GM12878 (cell line): ENCODE measurements around the gene STK4. TPM values are rescaled to one million over a fixed set of nuclear protein-coding genes. Genes with fewer than 3 reads are reported as not detected.

Experiments
- ATAC-seq: fragments of 200-7000 bp; cut with Tn5 transposase; 3 replicates; pipeline ENCODE4 v1.9.1; 2020; ENCODE audit warnings: mild to moderate bottlenecking, moderate library complexity
- BruUV-seq: library from RNA; stranded (reverse); fragments of 400-500 nt; replicated peaks from 2 replicates; lab custom pipeline; 2021; lab: Mats Ljungman, UMichigan
- CTCF ChIA-PET: fragments of 300-600 bp; sonication (Branson Sonifier 250); formaldehyde crosslinking; extraction: SDS; loops from one replicate; lab custom pipeline; 2021; ENCODE audit warnings: inconsistent platforms; lab: Yijun Ruan, JAX
- POLR2A ChIA-PET: fragments of 350-600 bp; formaldehyde crosslinking; extraction: SDS; loops from one replicate; lab custom pipeline; 2021; ENCODE audit warnings: inconsistent platforms; lab: Charles Lee
- RAD21 ChIA-PET: fragments of 300-600 bp; sonication (Branson Sonifier 250); formaldehyde crosslinking; loops from one replicate; lab custom pipeline; 2023; ENCODE audit warnings: antibody characterized with exemption; ENCODE audit not compliant: unreplicated experiment; lab: Charles Lee
- SMC1A ChIA-PET: fragments of 300-600 bp; sonication (Branson Sonifier 250); formaldehyde crosslinking; loops from one replicate; lab custom pipeline; 2023; ENCODE audit not compliant: unreplicated experiment, uncharacterized antibody; lab: Charles Lee
- DNase-seq: peaks from one replicate; pipeline ENCODE4 v3.0.0-alpha.2; 2011; ENCODE audit warnings: low read depth, low spot score
- FAIRE-seq: peaks from 3 replicates; lab custom pipeline; 2011; peaks lifted over from hg19 to GRCh38; lab: Jason Lieb, UNC
- H2AFZ ChIP-seq: 2 replicates; pipeline ENCODE4 v1.6.0; 2011; ENCODE audit warnings: low read depth, low read length, control low read depth; ENCODE audit not compliant: control insufficient read depth
- H3K27ac ChIP-seq: 2 replicates; pipeline ENCODE4 v1.5.1; 2011; ENCODE audit warnings: control low read depth; ENCODE audit not compliant: control insufficient read depth, insufficient read depth
- H3K27me3 ChIP-seq, 2 experiments: replicated peaks in 1 of 2; 2 replicates each; pipeline versions ENCODE4 v1.6.0 to v1.6.1; 2011; ENCODE audit warnings: low read length in 1 of 2; ENCODE audit not compliant: control insufficient read depth in 2 of 2, insufficient read depth in 2 of 2
- H3K36me3 ChIP-seq, 2 experiments: 2 replicates each; pipeline ENCODE4 v1.5.1; 2011; ENCODE audit warnings: low read length in 1 of 2; ENCODE audit not compliant: control insufficient read depth in 2 of 2, insufficient read depth in 2 of 2
- H3K4me1 ChIP-seq: 2 replicates; pipeline ENCODE4 v1.6.1; 2011; ENCODE audit warnings: mild to moderate bottlenecking, low read length, moderate library complexity, mixed read lengths; ENCODE audit not compliant: control insufficient read depth, insufficient read depth
- H3K4me2 ChIP-seq: 2 replicates; pipeline ENCODE4 v1.6.0; 2011; ENCODE audit warnings: control low read depth; ENCODE audit not compliant: control insufficient read depth, insufficient read depth
- H3K4me3 ChIP-seq: fragments of 200-600 bp; sonication (generic); 2 replicates; pipeline ENCODE4 v1.5.1; 2016
- H3K79me2 ChIP-seq: 2 replicates; pipeline ENCODE4 v1.6.0; 2011; ENCODE audit warnings: low read length; ENCODE audit not compliant: control insufficient read depth, insufficient read depth
- H3K9ac ChIP-seq: 2 replicates; pipeline ENCODE4 v1.8.0; 2011; ENCODE audit warnings: low read length, control low read depth, mixed read lengths; ENCODE audit not compliant: control insufficient read depth, insufficient read depth
- H3K9me3 ChIP-seq: replicated peaks from 3 replicates; pipeline ENCODE4 v1.5.1; 2011; ENCODE audit warnings: mild to moderate bottlenecking, low read length; ENCODE audit not compliant: control insufficient read depth, insufficient read depth
- H4K20me1 ChIP-seq: 2 replicates; pipeline ENCODE4 v1.6.0; 2011; ENCODE audit not compliant: control insufficient read depth, insufficient read depth
- BACH1 ChIP-seq: fragments of 450-650 bp; IDR thresholded peaks from 2 replicates; pipeline ENCODE4 v1.6.1; 2017; ENCODE audit warnings: mild to moderate bottlenecking, borderline replicate concordance
- CHD4 ChIP-seq: fragments of 200-600 bp; sonication (generic); IDR thresholded peaks from 2 replicates; pipeline ENCODE4 v1.6.1; 2016; ENCODE audit warnings: mild to moderate bottlenecking
- FOXM1 ChIP-seq: IDR thresholded peaks from 2 replicates; pipeline ENCODE4 v1.6.1; 2012; ENCODE audit warnings: low read depth, mild to moderate bottlenecking, inconsistent platforms, low read length, moderate library complexity
- HDAC2 ChIP-seq: fragments of 200-600 bp; sonication (generic); IDR thresholded peaks from 2 replicates; pipeline ENCODE4 v1.6.1; 2017
- IKZF2 ChIP-seq, 2 experiments: fragments of 450-650 bp; IDR thresholded peaks; 2 replicates each; pipeline ENCODE4 v1.6.1; 2017; ENCODE audit warnings: mild to moderate bottlenecking in 2 of 2, moderate library complexity in 2 of 2
- JUND ChIP-seq: IDR thresholded peaks from 2 replicates; pipeline ENCODE4 v1.6.1; 2012; ENCODE audit warnings: low read depth, mild to moderate bottlenecking, low read length, improper control_type of control experiment, moderate library complexity
- LARP7 ChIP-seq: fragments of 450-650 bp; IDR thresholded peaks from 2 replicates; pipeline ENCODE4 v1.6.1; 2017; ENCODE audit warnings: mild to moderate bottlenecking
- MEF2A ChIP-seq: IDR thresholded peaks from 2 replicates; pipeline ENCODE4 v1.6.1; 2011; ENCODE audit warnings: low read depth, mild to moderate bottlenecking, low read length, moderate library complexity; ENCODE audit not compliant: insufficient read depth
- NFYB ChIP-seq: IDR thresholded peaks from 2 replicates; pipeline ENCODE4 v1.6.1; 2011; ENCODE audit warnings: low read depth, mild to moderate bottlenecking, low read length, improper control_type of control experiment, moderate library complexity; ENCODE audit not compliant: insufficient read depth
- RAD51 ChIP-seq: fragments of 450-650 bp; IDR thresholded peaks from 2 replicates; pipeline ENCODE4 v1.6.1; 2016; ENCODE audit warnings: moderate library complexity, mild to moderate bottlenecking, inconsistent platforms
- SREBF1 ChIP-seq: IDR thresholded peaks from 2 replicates; pipeline ENCODE4 v1.6.1; 2012; ENCODE audit warnings: mild to moderate bottlenecking, low read length
- TCF3 ChIP-seq: IDR thresholded peaks from 2 replicates; pipeline ENCODE4 v1.6.1; 2012; ENCODE audit warnings: low read depth, mild to moderate bottlenecking, low read length, borderline replicate concordance; ENCODE audit not compliant: insufficient read depth
- WGBS: methylation state at CpG from one replicate; pipeline ENCODE4 v1.1.6; 2016; ENCODE audit warnings: low lambda C conversion rate; ENCODE audit not compliant: insufficient replicate concordance, insufficient coverage; ENCODE audit errors: missing lambda C conversion rate; 5-methylcytosine and 5-hydroxymethylcytosine counted together
- in situ Hi-C: fragments of 300-500 bp; cut with MboI; formaldehyde crosslinking; loops from 9 replicates; pipeline ENCODE4 v1.14.3; 2018; ENCODE audit warnings: mixed read lengths
- intact Hi-C: fragments of 100-400 bp; cut with micrococcal nuclease; formaldehyde crosslinking; loops from one replicate; pipeline ENCODE4 v1.14.2; 2022; ENCODE audit not compliant: unreplicated experiment
- polyA plus RNA-seq, 11 experiments: library from polyadenylated mRNA; depleted of rRNA in 4 of 11; unstranded in 6 of 11; stranded (reverse) in 5 of 11; fragments of >200 nt; fragmentation: Nextera tagmentation in 4 of 11; fragmentation: Illumina TruSeq in 1 of 11; extraction: Ambion mirVana in 4 of 11; extraction: Trizol in 1 of 11; gene quantifications; 1 replicate in 1 of 11; 2 replicates in 10 of 11; pipeline versions ENCODE4 v1.2.1 to v1.2.3, GENCODE V29; 2011 to 2016; ENCODE audit warnings: inconsistent platforms in 2 of 11, missing spikeins in 2 of 11, low read depth in 1 of 11
- total RNA-seq, 4 experiments: library from RNA; depleted of rRNA in 3 of 4; stranded (reverse); fragments of >200 nt in 3 of 4; fragmentation: Illumina TruSeq in 1 of 4; extraction: Trizol in 1 of 4; gene quantifications; 2 replicates each; pipeline versions ENCODE4 v1.2.1 to v1.2.3, GENCODE V29; 2013 to 2021
- TF ChIP-seq, protein P1 (sequence below): IDR thresholded peaks from 2 replicates; pipeline ENCODE4 v1.6.1; 2011; ENCODE audit warnings: low read depth, low read length, improper control_type of control experiment, borderline replicate concordance
- TF ChIP-seq, protein P2 (sequence below), 3 experiments: IDR thresholded peaks in 2 of 3; conservative IDR thresholded peaks in 1 of 3; 2 replicates each; pipeline ENCODE4 v1.5.1; 2011; ENCODE audit warnings: low read depth in 3 of 3, low read length in 3 of 3, mild to moderate bottlenecking in 3 of 3, control low read depth in 2 of 3, moderate library complexity in 2 of 3, inconsistent platforms in 1 of 3, mixed read lengths in 1 of 3; ENCODE audit not compliant: control insufficient read depth in 2 of 3, insufficient read depth in 1 of 3; ENCODE audit errors: extremely low read depth in 1 of 3

Gene STK4
- total and polyA plus RNA-seq, 10 of the 15 experiments (the other 5 are each of a cell fraction or from before 2014, with no cell fraction given), result 24.0 to 135 (median 89.7) TPM

DNA sequence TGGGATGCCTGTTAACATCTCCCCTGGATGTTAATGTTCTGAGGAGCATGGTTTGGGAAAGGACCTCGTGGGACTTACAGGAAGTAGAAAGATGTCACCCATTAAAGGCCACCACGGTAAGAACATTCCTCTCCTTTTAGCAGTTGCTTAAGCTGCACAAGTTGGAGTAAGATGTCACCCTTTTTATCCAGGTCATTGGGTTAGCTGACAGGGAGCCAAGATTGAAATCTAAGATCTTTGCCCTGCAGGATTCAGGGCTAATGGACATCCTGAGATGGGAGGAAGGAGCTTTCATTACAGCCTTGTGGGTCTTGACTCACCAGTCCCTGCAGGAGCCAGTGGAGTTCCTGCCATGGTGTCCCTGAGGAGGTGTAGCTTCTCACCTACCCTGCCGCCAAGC lies 34.4 kb upstream of the STK4 start:
- POLR2A ChIA-PET, result no interaction called here
- Histone ChIP-seq H3K79me2 (no peaks in the 10 kb centered on the region), H2AFZ (no peak overlapping the region), H3K9ac (no peak overlapping the region), H3K4me3 (no peak overlapping the region), H3K4me2 (no peak overlapping the region), H3K36me3 (peaks cover 0 to 6% of the 10 kb centered on the region in 2 experiments; a peak in 2 of 4 replicates), H3K9me3 (no peaks in the 10 kb centered on the region), H3K27me3 (no peaks in the 10 kb centered on the region), H3K27ac (no peak overlapping the region), H4K20me1 (no peaks in the 10 kb centered on the region), H3K4me1 (no peaks in the 10 kb centered on the region)
- in situ Hi-C loops (no loop called here), intact Hi-C loops (no loop called here)
- no peak for ATAC-seq
- BruUV-seq, result TSS peak; percentile 81
- DNase-seq, result no peak
- FAIRE-seq, result no peak
- CTCF ChIA-PET, result no interaction called here
- SMC1A ChIA-PET, result no interaction called here
- RAD21 ChIA-PET, result no interaction called here
- TF ChIP-seq CHD4 (no peak), TCF3 (no peak), BACH1 (no peak)
- WGBS, result 36% methylated on average over 3 of the region's 3 CpGs

DNA sequence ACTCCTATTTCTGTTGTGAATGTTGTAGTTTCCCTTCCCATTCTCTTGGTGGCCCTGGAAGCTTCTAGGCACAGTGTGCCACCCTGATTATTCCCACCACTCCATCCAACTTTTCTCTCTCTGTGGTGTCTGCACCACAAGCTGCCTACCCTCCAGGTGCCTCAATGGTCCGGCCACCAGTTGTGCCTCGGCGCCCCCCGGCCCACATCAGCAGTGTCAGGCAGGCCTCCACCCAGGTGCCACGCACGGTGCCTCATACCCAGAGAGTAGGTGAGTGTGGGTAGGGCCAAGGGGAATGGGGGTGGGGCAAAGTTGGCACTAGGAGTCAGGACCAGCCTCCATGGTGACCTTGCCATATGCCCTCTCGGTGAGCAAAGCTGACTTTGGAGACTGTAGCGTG lies 33.4 kb upstream of the STK4 start:
- intact Hi-C loops (no loop called here), in situ Hi-C loops (no loop called here)
- POLR2A ChIA-PET, result interaction anchor here (1.7 kb wide), 1 partner anchor 48 kb away, joined by 4 read pairs; the partner anchor contains the start of gene YWHAB
- FAIRE-seq (no peak), DNase-seq (no peak), ATAC-seq (no peak)
- no peak overlapping the region for H3K27ac ChIP-seq
- no peaks in the 10 kb centered on the region for H3K79me2 ChIP-seq
- H4K20me1 ChIP-seq, result no peaks in the 10 kb centered on the region
- SMC1A ChIA-PET, result no interaction called here
- H3K9ac ChIP-seq, result no peak overlapping the region
- peaks cover 2 to 9% of the 10 kb centered on the region in 2 experiments; a peak in 2 of 4 replicates for H3K36me3 ChIP-seq
- no peaks in the 10 kb centered on the region for H3K4me1 ChIP-seq
- no peak overlapping the region for H2AFZ ChIP-seq
- H3K27me3 ChIP-seq, result no peaks in the 10 kb centered on the region
- H3K4me2 ChIP-seq, result no peak overlapping the region
- CTCF ChIA-PET, result no interaction called here
- BruUV-seq, result no TSS peak
- no peak overlapping the region for H3K4me3 ChIP-seq
- WGBS, result 96% methylated on average over 8 of the region's 8 CpGs
- RAD21 ChIA-PET, result no interaction called here
- no peaks in the 10 kb centered on the region for H3K9me3 ChIP-seq
- no peak for TF ChIP-seq HDAC2
- TF ChIP-seq IKZF2 (IDR thresholded peaks at IDR 0.05), result no peak
- no peak for TF ChIP-seq FOXM1
- no peak for TF ChIP-seq SREBF1
- TF ChIP-seq MEF2A, result no peak
- TF ChIP-seq, protein P1, sequence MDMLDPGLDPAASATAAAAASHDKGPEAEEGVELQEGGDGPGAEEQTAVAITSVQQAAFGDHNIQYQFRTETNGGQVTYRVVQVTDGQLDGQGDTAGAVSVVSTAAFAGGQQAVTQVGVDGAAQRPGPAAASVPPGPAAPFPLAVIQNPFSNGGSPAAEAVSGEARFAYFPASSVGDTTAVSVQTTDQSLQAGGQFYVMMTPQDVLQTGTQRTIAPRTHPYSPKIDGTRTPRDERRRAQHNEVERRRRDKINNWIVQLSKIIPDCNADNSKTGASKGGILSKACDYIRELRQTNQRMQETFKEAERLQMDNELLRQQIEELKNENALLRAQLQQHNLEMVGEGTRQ, result no peak
- no peak for TF ChIP-seq NFYB
- TF ChIP-seq JUND, result no peak
- no peak for TF ChIP-seq RAD51
- TF ChIP-seq, protein P2, sequence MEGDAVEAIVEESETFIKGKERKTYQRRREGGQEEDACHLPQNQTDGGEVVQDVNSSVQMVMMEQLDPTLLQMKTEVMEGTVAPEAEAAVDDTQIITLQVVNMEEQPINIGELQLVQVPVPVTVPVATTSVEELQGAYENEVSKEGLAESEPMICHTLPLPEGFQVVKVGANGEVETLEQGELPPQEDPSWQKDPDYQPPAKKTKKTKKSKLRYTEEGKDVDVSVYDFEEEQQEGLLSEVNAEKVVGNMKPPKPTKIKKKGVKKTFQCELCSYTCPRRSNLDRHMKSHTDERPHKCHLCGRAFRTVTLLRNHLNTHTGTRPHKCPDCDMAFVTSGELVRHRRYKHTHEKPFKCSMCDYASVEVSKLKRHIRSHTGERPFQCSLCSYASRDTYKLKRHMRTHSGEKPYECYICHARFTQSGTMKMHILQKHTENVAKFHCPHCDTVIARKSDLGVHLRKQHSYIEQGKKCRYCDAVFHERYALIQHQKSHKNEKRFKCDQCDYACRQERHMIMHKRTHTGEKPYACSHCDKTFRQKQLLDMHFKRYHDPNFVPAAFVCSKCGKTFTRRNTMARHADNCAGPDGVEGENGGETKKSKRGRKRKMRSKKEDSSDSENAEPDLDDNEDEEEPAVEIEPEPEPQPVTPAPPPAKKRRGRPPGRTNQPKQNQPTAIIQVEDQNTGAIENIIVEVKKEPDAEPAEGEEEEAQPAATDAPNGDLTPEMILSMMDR (IDR thresholded peaks at IDR 0.05 in 2 of 3, conservative IDR thresholded peaks at IDR 0.05 in 1 of 3; ENCODE audit: control insufficient read depth in 2 of 3, extremely low read depth in 1 of 3, insufficient read depth in 1 of 3, low read depth in 3 of 3, low read length in 3 of 3), result no peak
- TF ChIP-seq LARP7, result no peak
